HG02884 (cell line): Measurements from ENCODE around the gene PI4KA.

Experiments
- ATAC-seq: cut with Tn5 transposase; IDR thresholded peaks from one replicate; pipeline ENCODE4 v1.9.1; 2021; ENCODE audit warnings: mild to moderate bottlenecking, moderate library complexity; ENCODE audit not compliant: unreplicated experiment

PI4KA gene

DNA sequence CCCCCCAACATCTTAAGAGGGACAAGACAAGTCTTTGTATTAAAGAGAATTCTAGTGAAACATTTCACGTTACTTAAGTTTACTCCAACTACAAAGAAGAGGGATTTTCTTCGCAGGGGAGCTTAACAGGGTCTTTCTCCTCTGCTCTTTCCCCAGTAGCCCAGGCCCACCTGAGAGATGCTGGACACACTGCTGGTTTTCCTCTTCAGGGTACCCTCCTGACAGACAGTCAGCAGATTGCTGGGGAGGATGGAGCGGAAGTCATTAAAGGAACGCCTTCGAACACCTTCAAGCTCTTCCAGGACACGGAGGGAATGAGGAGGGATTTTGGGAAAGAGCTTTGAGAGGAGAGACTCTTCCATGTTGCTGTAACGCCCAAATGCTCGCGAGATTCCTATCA, 39.1 kb downstream of the PI4KA start:
- ATAC-seq: no peak

DNA sequence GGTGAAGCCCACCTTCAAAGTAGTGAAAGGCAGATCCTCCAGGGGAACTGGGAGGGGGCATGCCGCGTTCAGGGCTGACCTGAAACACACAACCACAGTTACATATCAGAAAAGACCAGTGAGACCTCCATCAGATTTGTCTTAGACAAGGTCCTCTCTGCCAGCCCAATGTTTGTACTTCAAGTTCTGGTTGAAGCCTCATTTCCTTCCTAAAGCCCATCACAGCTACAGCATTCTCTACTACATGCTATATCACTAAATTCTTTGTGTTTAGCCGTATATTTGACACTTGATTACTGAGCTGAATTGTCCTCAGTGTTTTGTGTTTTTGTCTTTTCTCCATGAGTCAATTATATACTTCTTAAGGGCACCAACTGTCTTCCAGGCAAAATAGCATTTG, 40.1 kb downstream of the PI4KA start:
- ATAC-seq: no peak

DNA sequence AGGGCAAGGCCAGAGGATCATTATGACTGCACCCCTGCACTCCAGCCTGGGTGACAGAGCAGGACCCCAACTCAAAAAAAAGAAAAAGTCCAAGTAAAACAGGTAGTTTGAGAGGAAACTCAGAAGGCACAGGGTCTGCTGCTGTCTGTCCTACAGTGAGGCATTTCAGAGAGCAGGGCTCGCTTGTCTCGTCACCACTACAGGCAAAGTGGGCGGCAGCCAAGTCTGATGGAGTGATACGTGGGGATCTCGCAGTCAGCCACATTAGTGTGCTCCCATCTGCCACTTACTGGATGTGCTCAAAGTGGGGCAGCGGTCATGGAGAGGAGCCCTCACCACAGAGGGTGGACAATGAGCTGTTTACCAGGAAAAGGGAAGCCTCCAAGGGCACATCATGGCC, 42.1 kb downstream of the PI4KA start:
- ATAC-seq: no peak

DNA sequence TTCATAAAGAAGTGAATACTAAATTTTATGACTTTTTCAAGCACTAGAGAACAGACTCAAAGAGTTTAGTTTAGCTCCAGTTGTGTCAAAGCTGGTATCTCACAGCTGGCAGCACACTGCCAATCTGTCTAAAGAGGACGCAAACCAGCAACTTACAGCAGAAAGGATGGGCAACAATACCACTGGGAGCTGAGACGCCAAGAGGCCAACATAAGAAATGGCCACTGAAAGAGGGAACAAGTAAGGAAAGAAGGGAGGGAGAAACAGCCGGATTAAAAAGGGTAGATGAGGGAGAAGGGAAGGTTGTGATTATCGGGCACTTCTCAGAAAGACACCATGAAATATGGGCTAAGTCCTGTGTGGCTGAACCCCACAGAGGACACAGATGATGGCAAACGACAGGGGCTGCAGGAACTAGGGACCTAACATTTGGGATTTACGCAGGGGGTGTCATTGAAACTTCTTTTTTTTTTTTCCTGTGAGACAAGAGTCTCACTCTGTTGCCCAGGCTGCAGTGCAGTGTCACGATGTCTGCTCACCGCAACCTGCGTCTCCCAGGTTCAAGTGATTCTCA, 43.0 kb downstream of the PI4KA start:
- ATAC-seq: no peak

DNA sequence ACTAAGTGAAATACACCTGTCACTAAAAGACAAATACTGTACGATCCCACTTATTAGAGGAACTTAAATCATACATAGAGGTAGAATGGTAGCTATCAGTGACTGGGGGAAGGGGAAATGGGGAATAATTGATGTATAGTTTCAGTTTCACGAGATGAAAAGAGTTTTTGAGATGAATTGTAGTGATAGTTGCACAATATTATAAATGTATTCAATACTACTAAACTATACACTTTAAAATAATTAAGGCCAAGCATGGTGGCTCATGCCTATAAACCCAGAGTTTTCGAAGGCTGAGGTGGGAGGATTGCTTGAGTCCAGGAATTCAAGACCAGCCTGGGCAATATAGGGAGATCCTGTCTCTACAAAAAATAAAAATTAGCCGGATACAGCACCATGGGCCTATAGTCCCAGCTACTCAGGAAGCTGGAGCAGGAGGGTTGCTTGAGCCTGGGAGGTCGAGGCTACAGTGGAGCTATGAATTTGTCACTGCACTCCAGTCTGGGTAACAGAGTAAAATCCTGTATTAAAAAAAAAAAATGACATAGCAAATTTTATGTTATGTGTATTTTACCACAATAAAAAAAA, 44.3 kb downstream of the PI4KA start:
- no peak for ATAC-seq

DNA sequence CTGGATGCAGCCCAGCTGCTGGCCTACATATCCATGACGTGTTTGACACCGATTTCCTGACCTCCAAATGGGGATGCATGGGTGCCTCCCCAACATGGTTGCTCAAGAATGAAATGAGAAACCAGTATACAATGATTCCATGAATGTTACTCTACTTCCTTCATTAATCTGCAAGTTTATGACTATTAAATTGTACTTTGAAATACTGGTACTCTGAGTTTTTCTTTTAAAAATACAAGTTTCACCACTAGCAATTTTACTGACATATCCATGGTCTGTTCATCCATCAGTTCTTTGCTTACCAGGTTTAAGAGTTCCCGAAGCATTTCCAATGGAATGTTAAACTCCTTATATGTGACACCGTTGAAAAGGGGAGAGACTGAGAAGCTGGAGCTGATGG, 45.6 kb downstream of the PI4KA start:
- no peak for ATAC-seq

DNA sequence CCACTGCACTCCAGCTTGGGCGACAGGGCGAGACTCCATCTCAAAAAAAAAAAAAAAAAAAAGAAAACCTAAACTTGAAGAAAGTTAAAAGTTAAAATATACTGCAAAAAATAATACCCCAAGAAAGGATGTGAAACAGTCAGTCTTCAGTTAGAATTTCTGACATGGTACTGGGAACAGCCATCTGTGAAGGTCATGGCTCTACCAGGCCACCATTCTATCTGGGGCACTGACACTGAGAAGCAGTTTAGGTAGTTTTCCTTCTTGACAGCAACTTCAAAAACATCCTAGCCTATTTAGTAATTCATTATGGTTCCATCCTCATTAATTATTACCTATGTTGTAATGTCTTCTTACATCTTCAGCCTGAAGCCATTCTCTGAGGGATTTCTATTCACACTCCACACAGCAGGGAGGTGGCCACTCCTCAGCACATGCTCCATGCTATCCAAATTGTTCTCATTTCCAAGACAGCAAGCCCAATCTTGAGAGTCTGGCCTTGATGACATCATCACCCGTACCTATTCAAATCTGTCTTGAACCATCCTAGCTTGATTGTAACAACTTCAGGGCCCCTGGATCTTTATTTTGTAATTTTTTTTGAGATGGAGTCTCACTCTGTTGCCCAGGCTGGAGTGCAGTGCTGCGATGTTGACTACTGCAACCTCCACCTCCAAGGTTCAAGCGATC, 46.5 kb downstream of the PI4KA start:
- no peak for ATAC-seq

DNA sequence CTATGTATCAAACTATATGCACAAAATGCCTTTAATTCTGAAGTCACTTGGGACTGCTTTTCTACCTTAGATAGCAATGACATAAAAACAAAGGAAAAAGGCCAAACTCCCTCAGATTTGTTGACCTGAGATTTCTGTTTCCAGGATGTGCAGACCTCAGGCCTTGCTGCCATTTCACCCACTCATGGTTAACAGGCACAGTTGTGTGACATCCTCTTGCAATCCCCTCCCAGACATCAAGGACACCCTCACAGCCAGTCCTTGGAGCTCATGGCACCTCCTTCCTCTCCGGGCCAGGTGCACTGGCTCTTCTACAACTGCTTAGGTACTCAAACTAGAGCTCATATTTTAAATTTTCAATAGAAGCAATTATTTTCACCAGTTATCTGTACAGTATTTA, 47.4 kb downstream of the PI4KA start:
- ATAC-seq: no peak

DNA sequence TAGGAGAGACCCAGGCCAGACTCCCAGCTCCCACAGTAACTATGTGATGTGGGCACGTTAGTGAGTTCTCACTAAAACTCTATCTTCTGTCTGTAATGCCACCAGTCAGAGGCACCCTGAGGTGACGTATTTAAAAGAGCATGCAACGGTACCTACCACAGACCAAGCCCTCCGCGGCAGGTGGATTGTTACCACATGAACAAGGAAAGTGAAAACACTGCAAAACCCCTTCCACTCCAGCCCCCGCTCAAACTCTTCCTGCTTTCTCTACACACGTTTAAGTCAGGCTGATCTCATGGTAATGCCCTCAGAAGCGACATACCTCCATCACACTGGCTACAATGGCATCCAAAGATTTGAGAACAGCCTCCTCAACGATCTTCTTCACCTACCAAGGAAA, 48.0 kb downstream of the PI4KA start:
- ATAC-seq: no peak

DNA sequence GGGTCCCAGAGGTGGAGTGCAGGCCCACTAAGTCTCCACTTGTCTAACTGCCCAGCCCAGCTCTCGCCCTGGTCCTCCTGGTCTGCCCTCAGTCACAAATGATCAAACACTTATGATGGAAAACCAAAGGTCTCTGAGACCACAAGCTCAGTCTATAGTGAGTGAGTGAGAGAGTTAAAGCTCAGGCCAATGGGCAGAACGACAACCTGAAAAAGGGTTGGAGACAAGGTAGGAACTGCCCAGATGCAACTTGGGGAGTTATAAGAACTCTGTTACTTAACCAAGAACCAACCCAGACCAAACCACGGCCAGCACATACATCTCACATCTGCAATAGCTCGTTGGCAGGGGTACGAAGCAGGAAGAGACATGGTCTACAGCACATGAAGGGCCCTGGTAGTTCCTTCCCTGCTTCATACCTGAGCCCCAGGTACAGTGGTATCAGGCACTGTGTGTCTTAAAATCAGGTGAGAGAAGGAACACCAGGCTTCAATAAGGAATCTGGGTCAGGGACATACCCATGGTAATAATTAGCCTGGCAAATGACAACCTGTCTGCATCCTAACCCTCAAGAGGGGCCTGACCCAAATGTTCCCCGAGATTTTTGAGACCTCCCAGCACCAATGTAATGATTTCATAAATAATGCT, 48.9 kb downstream of the PI4KA start:
- no peak for ATAC-seq

DNA sequence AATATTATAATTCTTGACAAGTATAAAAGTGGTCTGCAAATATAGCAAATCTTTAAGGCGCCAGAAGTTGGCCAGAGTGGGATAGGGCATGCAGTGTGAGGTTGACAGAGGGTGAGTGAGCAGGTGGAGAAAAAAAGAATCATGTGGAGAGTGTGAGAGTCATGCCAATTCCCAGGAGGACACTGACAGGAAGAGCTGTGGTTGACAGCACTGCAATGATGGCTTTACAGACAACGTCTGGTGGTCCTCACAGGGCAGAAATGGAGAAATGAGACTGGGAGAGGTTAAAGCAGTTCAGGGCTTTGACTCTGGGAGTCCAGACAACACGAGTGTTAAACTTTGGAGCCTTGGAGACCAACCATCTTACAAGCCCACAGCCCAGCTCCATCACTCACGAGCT, 49.8 kb downstream of the PI4KA start:
- no peak for ATAC-seq

DNA sequence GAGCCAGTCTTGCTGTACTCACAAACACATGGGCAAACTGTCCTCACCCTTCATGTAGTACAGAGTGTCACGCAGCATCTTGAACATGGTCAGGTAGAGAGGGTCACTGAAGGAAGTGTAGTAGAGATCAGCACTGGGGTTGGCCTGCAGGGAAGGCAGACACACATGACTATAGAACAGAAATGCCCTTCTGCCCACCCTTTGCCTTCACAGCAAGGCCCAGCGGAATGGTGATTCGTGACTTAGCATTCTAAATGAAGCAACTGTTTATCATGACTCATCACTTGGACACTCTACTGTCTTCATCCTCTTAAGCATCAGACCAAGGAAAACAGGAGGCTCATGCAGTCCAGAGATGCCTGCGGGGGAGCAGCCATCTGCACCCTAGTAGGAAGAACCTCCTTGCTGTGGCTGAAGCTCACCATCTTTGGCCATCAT, 51.3 kb downstream of the PI4KA start:
- ATAC-seq: no peak

DNA sequence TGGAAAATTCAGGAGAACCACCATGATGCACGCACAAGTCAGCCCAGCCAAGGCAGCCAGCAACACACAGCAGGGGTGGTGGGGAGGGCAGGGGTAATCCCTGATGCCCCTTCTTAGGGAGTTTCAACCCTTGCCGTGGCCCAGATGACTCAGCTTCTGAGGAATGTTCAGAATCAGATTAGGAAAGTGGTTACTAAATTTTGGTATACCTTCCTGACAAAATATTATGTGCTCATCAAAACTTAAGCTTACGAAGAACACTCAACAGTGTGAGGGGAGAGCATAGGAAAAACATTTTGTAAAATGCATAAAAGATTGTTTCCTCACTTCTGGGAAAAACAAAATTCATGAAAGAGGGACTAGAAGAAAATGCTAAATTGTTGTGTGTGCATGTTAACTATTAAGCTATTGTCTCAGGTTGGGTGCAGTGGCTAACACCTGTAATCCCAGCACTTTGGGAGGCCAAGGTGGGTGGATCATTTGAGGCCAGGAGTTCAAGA, 52.6 kb downstream of the PI4KA start:
- ATAC-seq: no peak

DNA sequence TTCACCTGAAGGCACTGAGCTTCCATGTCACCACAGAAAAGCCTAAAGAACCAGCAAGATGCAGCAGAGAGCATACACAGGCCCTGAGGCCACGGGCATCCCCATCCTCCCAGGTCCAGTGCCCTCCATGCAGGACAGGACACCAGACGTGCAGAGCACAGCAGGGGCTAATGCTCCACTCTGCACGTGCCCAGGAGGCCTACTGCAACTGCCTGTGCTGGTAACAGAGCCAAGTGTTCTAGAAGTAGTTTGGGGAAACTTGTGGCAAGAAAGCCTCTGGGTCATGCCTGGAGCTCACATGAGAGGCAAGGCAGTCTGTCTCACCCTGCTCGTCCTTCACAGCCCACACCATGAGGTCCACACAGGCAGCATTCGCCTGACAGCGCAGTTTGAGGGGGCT, 54.0 kb downstream of the PI4KA start:
- ATAC-seq: no peak

DNA sequence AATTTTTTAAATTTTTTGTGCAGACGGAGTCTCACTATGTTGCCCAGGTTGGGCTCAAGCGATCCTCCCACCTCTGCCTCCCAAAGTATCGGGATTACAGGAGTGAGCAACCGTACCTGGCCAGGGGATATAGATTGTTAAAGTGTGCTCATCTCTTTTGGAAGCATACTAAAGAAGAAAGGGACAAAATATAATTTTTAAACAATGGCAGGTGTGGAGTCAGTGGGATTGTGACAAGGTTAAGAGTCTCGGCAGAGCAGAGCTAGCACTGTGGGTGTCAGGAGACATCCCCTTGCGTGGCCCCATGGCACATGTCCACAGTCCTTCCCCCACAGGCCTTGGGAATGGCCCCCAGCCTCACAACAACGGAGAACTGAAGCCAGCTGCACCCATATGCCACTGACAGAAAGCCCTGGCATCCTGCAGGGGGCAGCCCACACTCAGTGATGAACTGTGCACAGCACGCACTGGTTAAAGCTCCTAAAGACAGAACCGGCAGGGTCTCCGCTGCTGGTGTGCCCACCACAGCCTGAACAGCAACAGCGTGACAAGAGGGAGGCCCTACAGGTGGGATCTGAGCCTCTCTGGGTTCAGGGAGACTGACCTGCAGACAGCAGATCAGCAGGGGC, 54.8 kb downstream of the PI4KA start:
- ATAC-seq: no peak

DNA sequence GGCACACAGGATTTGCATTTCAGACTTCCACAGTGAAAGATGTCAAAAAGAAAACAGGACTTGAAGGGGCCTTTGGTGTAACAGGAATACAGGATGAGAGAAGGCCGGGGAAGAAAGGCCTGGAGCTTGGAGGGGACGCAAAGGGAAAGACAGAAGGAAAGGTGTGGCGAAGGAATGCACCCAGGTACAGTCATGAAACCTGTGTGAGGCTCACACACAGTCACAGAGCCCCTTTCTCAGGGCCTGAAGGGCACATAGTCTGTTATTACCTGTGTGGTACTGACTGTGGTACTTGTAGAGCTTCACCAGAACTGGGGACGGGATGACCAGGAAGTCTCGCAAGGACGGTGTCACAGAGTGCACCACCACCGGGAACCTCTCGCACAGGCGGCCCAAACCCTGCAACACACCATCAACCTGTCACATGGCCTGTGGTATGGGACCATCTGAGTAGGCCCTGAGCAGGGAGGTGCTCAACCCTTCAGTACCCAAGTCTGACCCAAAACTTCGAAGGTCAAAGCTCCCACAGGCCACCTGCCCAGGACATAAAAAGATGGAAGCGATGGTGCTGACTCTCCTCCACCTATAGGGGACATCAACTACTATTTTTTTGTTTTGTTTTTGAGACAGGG, 55.6 kb downstream of the PI4KA start:
- no peak for ATAC-seq

DNA sequence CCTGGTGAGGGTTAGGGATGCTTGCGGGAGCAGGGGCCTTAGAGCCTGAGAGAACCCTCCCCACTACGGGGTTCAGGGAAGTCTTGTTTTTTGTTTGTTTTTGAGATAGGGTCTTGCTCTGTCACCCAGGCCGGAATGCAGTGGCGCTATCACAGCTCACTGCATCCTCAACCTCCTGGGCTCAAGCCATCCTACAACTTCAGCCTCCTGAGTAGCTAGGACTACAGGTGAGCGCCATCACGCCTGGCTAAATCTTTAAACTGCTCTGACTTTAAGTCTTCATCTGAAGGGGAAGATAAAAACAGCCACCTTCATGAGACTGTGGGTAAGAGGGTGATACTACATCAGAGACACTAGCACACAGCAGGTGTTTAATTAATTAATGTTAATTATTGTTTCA, 56.2 kb downstream of the PI4KA start:
- ATAC-seq: no peak

DNA sequence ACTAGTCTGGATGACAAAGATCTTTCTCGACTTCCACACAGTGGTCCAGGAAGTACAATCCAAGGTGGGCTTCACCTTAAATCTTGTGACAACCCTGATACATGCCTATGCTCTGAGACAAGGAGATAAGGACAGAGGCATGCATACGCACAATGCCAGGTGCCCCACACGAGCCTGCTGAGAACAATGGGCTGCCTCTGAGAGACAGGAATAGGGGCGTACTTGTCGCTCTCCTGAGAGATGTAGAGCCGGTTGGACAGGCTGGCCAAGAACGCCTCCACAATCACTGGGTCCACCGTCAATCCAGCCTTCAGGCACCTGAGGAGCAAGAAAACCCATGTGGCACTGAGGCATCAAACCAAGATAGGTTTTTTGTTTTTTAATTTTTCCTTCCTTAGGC, 59.2 kb downstream of the PI4KA start:
- ATAC-seq: no peak

DNA sequence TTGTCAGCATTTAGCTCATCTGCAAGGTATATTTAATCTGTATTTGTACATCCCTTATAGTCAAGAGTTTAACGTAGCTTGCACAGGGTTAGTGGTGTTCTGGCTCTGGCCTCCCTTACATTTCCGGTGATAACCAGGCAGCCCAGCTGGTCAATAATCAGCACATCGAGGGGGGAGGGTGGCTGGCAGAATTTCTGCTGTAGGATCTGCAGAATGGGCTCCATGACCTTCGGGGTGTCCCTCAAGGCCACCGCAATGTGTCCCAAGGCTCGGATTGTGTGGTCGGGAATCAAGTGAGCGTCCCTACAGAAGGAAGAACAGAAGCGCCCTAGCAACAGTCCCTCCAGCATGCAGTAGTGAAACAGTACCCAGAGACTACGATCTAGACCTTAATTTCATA, 59.6 kb downstream of the PI4KA start:
- no peak for ATAC-seq

DNA sequence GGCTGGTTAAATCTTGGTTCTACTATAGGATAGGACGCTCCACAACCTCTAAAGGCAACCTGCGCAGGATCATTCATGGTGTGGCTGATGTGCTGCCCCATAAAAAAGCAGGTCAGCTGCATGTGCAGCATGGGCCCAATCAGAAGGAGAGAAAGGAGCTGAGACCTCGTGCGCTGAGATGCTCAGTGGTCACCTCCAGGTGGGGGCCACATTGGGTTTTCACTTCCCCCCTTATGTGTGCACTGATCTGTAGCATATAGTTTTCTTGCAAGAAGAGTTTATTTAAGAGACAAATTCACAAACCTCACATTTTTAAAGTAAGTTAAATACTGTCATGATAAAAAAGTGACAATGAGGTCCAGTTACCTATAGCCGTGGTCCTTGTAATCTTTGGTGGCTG, 60.4 kb downstream of the PI4KA start:
- no peak for ATAC-seq

DNA sequence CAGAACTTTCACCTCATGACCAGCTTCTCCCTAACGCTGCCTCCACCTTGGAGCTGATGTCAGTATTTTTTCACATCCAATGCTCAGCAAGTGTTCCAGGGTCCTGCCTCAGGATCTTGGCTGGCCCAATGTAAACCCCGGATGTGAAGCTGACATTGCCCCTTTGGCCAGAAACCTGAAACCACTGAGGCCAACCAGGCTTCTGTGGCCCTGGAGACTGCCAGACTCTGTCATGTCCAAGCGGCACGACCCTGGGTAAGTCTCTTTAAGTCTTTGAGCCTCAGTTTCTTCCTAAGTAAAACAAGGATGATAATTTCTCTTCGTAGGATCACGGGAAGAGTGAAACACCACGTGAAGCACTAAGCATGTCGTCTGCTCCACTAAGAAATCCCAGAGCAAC, 61.9 kb downstream of the PI4KA start:
- no peak for ATAC-seq
